Endothelial cell of umbilical vein (primary cell): Measurements from ENCODE around the gene NEK7. TPM values are rescaled to one million over a fixed set of nuclear protein-coding genes. Genes with fewer than 3 reads are reported as not detected.

Source experiments
- BruUV-seq: library from RNA; stranded (reverse); fragments of 400-500 nt; replicated peaks from 2 replicates; lab custom pipeline; 2021; lab: Mats Ljungman, UMichigan
- CTCF ChIA-PET: fragments of 300-600, 350-600 bp; sonication (Branson Sonifier 250); formaldehyde crosslinking; loops from one replicate; lab custom pipeline; 2021; ENCODE audit warnings: antibody characterized with exemption, inconsistent platforms; lab: Charles Lee
- POLR2A ChIA-PET: fragments of 300-600, 350-600 bp; sonication (Branson Sonifier 250); formaldehyde crosslinking; loops from one replicate; lab custom pipeline; 2021; ENCODE audit warnings: antibody characterized with exemption, inconsistent platforms; lab: Charles Lee
- DNase-seq: peaks from one replicate; pipeline ENCODE4 v3.0.0-alpha.2; 2011; ENCODE audit warnings: low read depth, low spot score
- FAIRE-seq: peaks from 2 replicates; lab custom pipeline; 2011; peaks lifted over from hg19 to GRCh38; lab: Jason Lieb, UNC
- H2AFZ ChIP-seq: 2 replicates; pipeline ENCODE4 v1.6.0; 2012; ENCODE audit warnings: low read depth, low read length, control low read depth, inconsistent platforms
- H3K27ac ChIP-seq: 2 replicates; pipeline ENCODE4 v1.5.1; 2011; ENCODE audit warnings: low read depth, mild to moderate bottlenecking, control low read depth, low read length, moderate library complexity; ENCODE audit not compliant: insufficient read depth
- H3K27me3 ChIP-seq, 2 experiments: 2 replicates each; pipeline versions ENCODE4 v1.6.0 to v1.6.1; 2011; ENCODE audit warnings: low read length in 2 of 2, mixed read lengths in 1 of 2; ENCODE audit not compliant: control insufficient read depth in 2 of 2, insufficient read depth in 2 of 2
- H3K36me3 ChIP-seq, 2 experiments: 2 replicates in 1 of 2; 3 replicates in 1 of 2; pipeline ENCODE4 v1.5.1; 2011; ENCODE audit warnings: low read length in 2 of 2, mild to moderate bottlenecking in 1 of 2, moderate library complexity in 1 of 2; ENCODE audit not compliant: control insufficient read depth in 2 of 2, insufficient read depth in 2 of 2; ENCODE audit errors: extremely low read depth in 1 of 2
- H3K4me1 ChIP-seq: 3 replicates; pipeline ENCODE4 v1.5.1; 2011; ENCODE audit warnings: mild to moderate bottlenecking, low read length; ENCODE audit not compliant: control insufficient read depth, insufficient read depth; ENCODE audit errors: extremely low read depth
- H3K4me2 ChIP-seq: 2 replicates; pipeline ENCODE4 v1.6.1; 2011; ENCODE audit warnings: low read length, control low read depth, mixed read lengths; ENCODE audit not compliant: insufficient read depth
- H3K4me3 ChIP-seq, 3 experiments: fragments of 200-600 bp in 1 of 3; sonication (generic), shearing (Covaris generic) in 1 of 3; replicated peaks in 1 of 3; 2 replicates each; pipeline ENCODE4 v1.5.1; 2011 to 2016; ENCODE audit warnings: control low read depth in 3 of 3, low read length in 3 of 3, mild to moderate bottlenecking in 2 of 3, inconsistent platforms in 1 of 3, low read depth in 1 of 3, moderate library complexity in 1 of 3; ENCODE audit not compliant: insufficient read depth in 1 of 3
- H3K79me2 ChIP-seq: 2 replicates; pipeline ENCODE4 v1.6.0; 2012; ENCODE audit warnings: low read length, inconsistent platforms; ENCODE audit not compliant: control insufficient read depth, insufficient read depth
- H3K9ac ChIP-seq: replicated peaks from 2 replicates; pipeline ENCODE3; 2011; ENCODE audit warnings: low read length, control low read depth; ENCODE audit not compliant: insufficient read depth; ENCODE audit errors: extremely low read depth
- H3K9me1 ChIP-seq: replicated peaks from 3 replicates; pipeline ENCODE4 v1.6.0; 2011; ENCODE audit warnings: mild to moderate bottlenecking, low read length; ENCODE audit not compliant: control insufficient read depth, insufficient read depth; ENCODE audit errors: extremely low read depth
- H3K9me3 ChIP-seq: replicated peaks from 2 replicates; pipeline ENCODE4 v1.5.1; 2012; ENCODE audit warnings: low read length, inconsistent platforms; ENCODE audit not compliant: control insufficient read depth, insufficient read depth
- H4K20me1 ChIP-seq: replicated peaks from 2 replicates; pipeline ENCODE3; 2011; ENCODE audit warnings: mild to moderate bottlenecking, low read length; ENCODE audit not compliant: control insufficient read depth, insufficient read depth; ENCODE audit errors: extremely low read depth
- CTCF ChIP-seq, 2 donors: IDR thresholded peaks; 1 replicate in 1 of 2; 2 replicates in 1 of 2; pipeline ENCODE4 v1.5.1; 2011; ENCODE audit warnings: low read length in 2 of 2, mild to moderate bottlenecking in 2 of 2, moderate library complexity in 2 of 2, control low read depth in 1 of 2, inconsistent platforms in 1 of 2, low read depth in 1 of 2; ENCODE audit not compliant: insufficient read depth in 1 of 2; ENCODE audit errors: extremely low read depth in 1 of 2
- EZH2 ChIP-seq: IDR thresholded peaks from 2 replicates; pipeline ENCODE4 v1.6.1; 2012; ENCODE audit warnings: borderline replicate concordance, low read depth, mild to moderate bottlenecking, moderate library complexity, low read length, inconsistent platforms; ENCODE audit not compliant: severe bottlenecking
- FOS ChIP-seq: IDR thresholded peaks from 2 replicates; pipeline ENCODE4 v1.6.1; 2011; ENCODE audit warnings: mild to moderate bottlenecking, low read length, moderate library complexity, borderline replicate concordance; ENCODE audit not compliant: insufficient read depth
- GATA2 ChIP-seq: IDR thresholded peaks from 2 replicates; pipeline ENCODE4 v1.7.0; 2011; ENCODE audit warnings: low read depth, mild to moderate bottlenecking, moderate library complexity, mixed read lengths, low read length; ENCODE audit not compliant: insufficient read length, insufficient read depth
- JUN ChIP-seq: IDR thresholded peaks from 2 replicates; pipeline ENCODE4 v1.6.1; 2011; ENCODE audit warnings: borderline replicate concordance, low read depth; ENCODE audit not compliant: insufficient read length, insufficient read depth
- MYC ChIP-seq: IDR thresholded peaks from one replicate; pipeline ENCODE4 v1.6.1; 2011; ENCODE audit warnings: mild to moderate bottlenecking, low read depth, low read length
- POLR2A ChIP-seq: IDR thresholded peaks from 2 replicates; pipeline ENCODE4 v1.6.1; 2012; ENCODE audit warnings: low read depth, mild to moderate bottlenecking, control low read depth, low read length
- POLR2AphosphoS5 ChIP-seq: IDR thresholded peaks from 2 replicates; pipeline ENCODE4 v1.6.1; 2012; ENCODE audit warnings: low read depth, mild to moderate bottlenecking, control low read depth, low read length, moderate library complexity; ENCODE audit not compliant: insufficient read depth
- dilution Hi-C: fragments of 300-500 bp; cut with MboI; formaldehyde crosslinking; loops from one replicate; pipeline ENCODE4 v1.15.0; 2019; ENCODE audit warnings: low sequenced_read_pairs; ENCODE audit not compliant: extremely low pct_ligation_motif_present
- intact Hi-C: fragments of 100-400 bp; cut with micrococcal nuclease; formaldehyde crosslinking; loops from one replicate; pipeline ENCODE4 v1.10.0; 2022
- polyA plus RNA-seq, 4 experiments: library from polyadenylated mRNA; depleted of rRNA in 3 of 4; stranded (reverse) in 3 of 4; unstranded in 1 of 4; fragments of >200 nt; gene quantifications; 2 replicates each; pipeline versions ENCODE4 v1.2.1 to v1.2.3, GENCODE V29; 2011 to 2012; ENCODE audit warnings: missing spikeins in 1 of 4
- total RNA-seq: library from RNA; stranded (reverse); gene quantifications from 2 replicates; pipeline ENCODE4 v1.2.3, GENCODE V29; 2021
- TF ChIP-seq, protein P1 (sequence below): IDR thresholded peaks from 2 replicates; pipeline ENCODE4 v1.6.1; 2011; ENCODE audit not compliant: insufficient read depth, insufficient read length

Gene NEK7
- total and polyA plus RNA-seq, 2 donors (not counting 3 experiments of a cell fraction or from before 2014, with no cell fraction given), result 22.6 to 45.7 TPM

DNA sequence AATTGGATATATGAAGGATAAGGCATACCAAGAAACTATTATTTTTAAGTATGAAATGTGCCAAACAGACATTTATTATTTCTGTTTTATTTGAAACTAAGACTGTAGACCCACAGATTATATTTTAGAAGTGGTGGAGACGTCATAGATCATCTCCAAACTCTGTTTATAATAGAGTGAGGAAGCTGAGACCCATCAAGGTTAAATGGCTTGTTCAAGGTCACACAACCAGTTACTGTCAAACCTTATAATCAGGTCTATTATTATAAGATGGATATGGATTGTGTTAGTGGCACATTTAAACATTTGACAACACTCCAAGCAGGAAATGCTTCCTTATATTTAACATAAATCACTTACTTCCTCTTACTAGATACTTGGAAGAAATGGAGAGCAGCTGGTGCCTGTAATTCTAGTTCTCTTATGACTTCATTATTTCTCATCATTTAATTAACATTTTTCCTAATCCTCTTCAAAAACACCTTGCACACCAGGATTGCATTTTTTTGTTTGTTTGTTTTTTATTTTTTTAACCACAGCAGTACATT lies 117.0 kb downstream of the NEK7 start:
- H3K9ac ChIP-seq, result no peak overlapping the region
- H4K20me1 ChIP-seq, result no peaks in the 10 kb centered on the region
- H3K36me3 ChIP-seq, result no peaks in the 10 kb centered on the region
- no peak overlapping the region for H3K27ac ChIP-seq
- H3K4me1 ChIP-seq, result peaks cover 56% of the 10 kb centered on the region
- no peaks in the 10 kb centered on the region for H3K9me1 ChIP-seq
- FAIRE-seq (no peak), DNase-seq (no peak)
- no peaks in the 10 kb centered on the region for H3K9me3 ChIP-seq
- BruUV-seq, result no TSS peak
- H3K4me3 ChIP-seq, result no peak overlapping the region
- intact Hi-C loops, result no loop called here
- H3K4me2 ChIP-seq, result peak overlapping the region; percentile 58
- ChIA-PET POLR2A (no interaction called here), CTCF (interaction anchor here (1.4 to 1.5 kb wide), 3 partner anchors 16 to 412 kb away, joined by 3 to 4 read pairs (median 4); no protein-coding TSS in a partner anchor)
- H3K79me2 ChIP-seq, result peaks cover 22% of the 10 kb centered on the region
- no peaks in the 10 kb centered on the region for H3K27me3 ChIP-seq
- dilution Hi-C loops, result no loop called here
- H2AFZ ChIP-seq, result no peak overlapping the region
- TF ChIP-seq POLR2AphosphoS5, result no peak

DNA sequence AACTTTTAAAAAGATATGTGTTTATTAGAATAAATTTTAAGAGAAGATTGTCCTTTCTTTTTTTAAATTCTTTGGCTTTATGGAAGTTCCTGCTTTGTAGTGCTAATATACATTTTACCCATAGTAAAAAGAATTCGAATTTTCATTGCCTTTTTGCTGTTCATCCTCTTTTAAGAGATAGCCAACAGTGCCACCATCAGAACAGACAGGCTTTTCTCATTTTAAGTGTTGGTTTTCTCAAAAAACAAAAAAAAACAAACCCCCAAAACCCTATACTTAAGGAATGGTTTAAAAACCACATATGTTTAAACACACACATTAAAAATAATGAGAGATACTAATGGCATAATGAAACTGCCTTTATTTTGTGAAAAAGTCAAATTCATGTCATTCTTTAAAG lies 118.8 kb downstream of the NEK7 start:
- no peak for TF ChIP-seq JUN
- no peak for TF ChIP-seq MYC
- TF ChIP-seq GATA2, result no peak
- TF ChIP-seq POLR2A, result no peak
- TF ChIP-seq POLR2AphosphoS5, result no peak
- TF ChIP-seq EZH2, result no peak
- TF ChIP-seq CTCF (IDR thresholded peaks at IDR 0.05; ENCODE audit: extremely low read depth in 1 of 2, insufficient read depth in 1 of 2, low read depth in 1 of 2, low read length in 2 of 2), result no peak
- TF ChIP-seq, protein P1, sequence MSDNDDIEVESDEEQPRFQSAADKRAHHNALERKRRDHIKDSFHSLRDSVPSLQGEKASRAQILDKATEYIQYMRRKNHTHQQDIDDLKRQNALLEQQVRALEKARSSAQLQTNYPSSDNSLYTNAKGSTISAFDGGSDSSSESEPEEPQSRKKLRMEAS, result no peak
- no peak for TF ChIP-seq FOS
- DNase-seq, result no peak
- peaks cover 39% of the 10 kb centered on the region for H3K4me1 ChIP-seq

More for the DNA sequence above, 118.8 kb downstream of the NEK7 start:
- H3K9me3 ChIP-seq, result no peaks in the 10 kb centered on the region
- dilution Hi-C loops, result no loop called here
- H3K27me3 ChIP-seq, result no peaks in the 10 kb centered on the region
- H3K36me3 ChIP-seq, result no peaks in the 10 kb centered on the region
- ChIA-PET CTCF (no interaction called here), POLR2A (no interaction called here)
- H3K4me2 ChIP-seq, result no peak overlapping the region
- no peak overlapping the region for H3K9ac ChIP-seq
- H3K79me2 ChIP-seq, result peaks cover 22% of the 10 kb centered on the region
- no peak overlapping the region for H3K4me3 ChIP-seq
- intact Hi-C loops, result no loop called here
- no TSS peak for BruUV-seq
- H2AFZ ChIP-seq, result no peak overlapping the region
- H3K27ac ChIP-seq, result no peak overlapping the region
- H4K20me1 ChIP-seq, result no peaks in the 10 kb centered on the region
- no peaks in the 10 kb centered on the region for H3K9me1 ChIP-seq
- FAIRE-seq, result no peak
